Osteoblast (primary cell): ENCODE results near the gene CCDC6. TPM values are rescaled to one million over a fixed set of nuclear protein-coding genes. Genes with fewer than 3 reads are reported as not detected.
"Not testable (repeated sequence)": the region's sequence is repeated elsewhere in the genome, so short reads cannot be mapped to it uniquely, and the experiment has no call there.

ENCODE experiments used
- DNase-seq: peaks from one replicate; pipeline ENCODE4 v3.0.0; 2011; ENCODE audit warnings: low spot score, mixed read lengths; ENCODE audit not compliant: insufficient read length; ENCODE audit errors: missing footprints
- H2AFZ ChIP-seq: 2 replicates; pipeline ENCODE4 v1.6.0; 2011; ENCODE audit warnings: mild to moderate bottlenecking, low read length
- H3K27ac ChIP-seq: 2 replicates; pipeline ENCODE4 v1.5.1; 2011; ENCODE audit warnings: mild to moderate bottlenecking, low read depth, low read length, moderate library complexity
- H3K27me3 ChIP-seq: 2 replicates; pipeline ENCODE4 v1.6.0; 2012; ENCODE audit warnings: mild to moderate bottlenecking, control low read depth, inconsistent platforms, low read length, moderate library complexity; ENCODE audit not compliant: insufficient read depth
- H3K36me3 ChIP-seq: 2 replicates; pipeline ENCODE4 v1.5.1; 2011; ENCODE audit warnings: mild to moderate bottlenecking, low read length, control low read depth, moderate library complexity; ENCODE audit not compliant: insufficient read depth
- H3K4me1 ChIP-seq: 2 replicates; pipeline ENCODE4 v1.5.1; 2011; ENCODE audit warnings: mild to moderate bottlenecking, low read length, control low read depth, moderate library complexity; ENCODE audit not compliant: insufficient read depth
- H3K4me2 ChIP-seq: 2 replicates; pipeline ENCODE4 v1.6.0; 2011; ENCODE audit warnings: mild to moderate bottlenecking, low read length; ENCODE audit not compliant: insufficient read depth
- H3K4me3 ChIP-seq: fragments of 200-600 bp; sonication (generic); 3 replicates; pipeline ENCODE4 v1.5.1; 2012; ENCODE audit warnings: mild to moderate bottlenecking, low read length, inconsistent platforms; ENCODE audit not compliant: insufficient read depth
- H3K79me2 ChIP-seq: 2 replicates; pipeline ENCODE4 v1.6.0; 2012; ENCODE audit warnings: mild to moderate bottlenecking, low read length, control low read depth, inconsistent platforms; ENCODE audit not compliant: insufficient read depth
- H3K9me3 ChIP-seq: 2 replicates; pipeline ENCODE4 v1.5.1; 2011; ENCODE audit warnings: low read depth, low read length, control low read depth
- H4K20me1 ChIP-seq: 2 replicates; pipeline ENCODE4 v1.6.0; 2012; ENCODE audit warnings: mild to moderate bottlenecking, low read length, control low read depth; ENCODE audit not compliant: insufficient read depth
- CTCF ChIP-seq: IDR thresholded peaks from 2 replicates; pipeline ENCODE4 v1.5.1; 2011; ENCODE audit warnings: mild to moderate bottlenecking, low read depth, low read length, moderate library complexity; ENCODE audit errors: extremely low read depth
- total RNA-seq: library from RNA; depleted of rRNA; stranded (reverse); fragments of >200 nt; gene quantifications from 2 replicates; pipeline ENCODE4 v1.2.3, GENCODE V29; 2012

Gene CCDC6
- total RNA-seq, 1 donor: 51.8 TPM

- peaks cover 71% of the 10 kb centered on the region for H3K79me2 ChIP-seq
These were observed 27.4 kb downstream of the CCDC6 start for GRCh38 chr10:59878915-59879314.

DNA sequence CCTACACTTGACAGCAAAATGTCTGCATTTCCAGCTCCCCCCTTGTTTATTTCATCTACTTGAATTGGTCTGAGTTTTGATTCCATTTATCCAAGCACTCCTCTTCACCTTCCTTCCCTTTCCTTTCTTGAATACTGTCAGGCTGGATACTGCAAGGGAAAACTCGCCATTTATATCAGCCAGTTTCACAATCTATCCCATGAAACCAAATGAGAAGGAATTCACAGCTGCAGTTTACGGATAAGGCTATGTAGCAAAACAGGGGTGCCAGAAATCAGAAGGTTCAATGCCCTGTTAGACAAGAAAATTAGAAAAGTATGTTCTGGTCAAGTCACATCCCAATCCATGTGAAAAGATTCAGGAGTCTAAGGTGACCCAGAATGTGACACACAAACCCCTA, 28.1 kb downstream of the CCDC6 start:
- no peaks in the 10 kb centered on the region for H3K27me3 ChIP-seq
- peaks cover 70% of the 10 kb centered on the region for H3K79me2 ChIP-seq
- no peak for DNase-seq
- no peak overlapping the region for H3K4me3 ChIP-seq
- H3K4me2 ChIP-seq: no peak overlapping the region
- peaks cover 23% of the 10 kb centered on the region for H3K4me1 ChIP-seq
- H3K9me3 ChIP-seq: no peaks in the 10 kb centered on the region
- peak overlapping the region; percentile 71 for H3K27ac ChIP-seq
- no peaks in the 10 kb centered on the region for H4K20me1 ChIP-seq
- no peak overlapping the region for H2AFZ ChIP-seq
- TF ChIP-seq CTCF: no peak
- no peaks in the 10 kb centered on the region for H3K36me3 ChIP-seq

More at GRCh38 chr10:59878915-59879314, 27.4 kb downstream of the CCDC6 start:
- H3K4me3 ChIP-seq: no peak overlapping the region
- H3K4me2 ChIP-seq: no peak overlapping the region
- H3K36me3 ChIP-seq: no peaks in the 10 kb centered on the region
- TF ChIP-seq CTCF: no peak
- no peaks in the 10 kb centered on the region for H3K27me3 ChIP-seq
- peaks cover 17% of the 10 kb centered on the region for H3K4me1 ChIP-seq
- no peak overlapping the region for H3K27ac ChIP-seq
- DNase-seq: no peak
- H2AFZ ChIP-seq: no peak overlapping the region
- peaks cover 6% of the 10 kb centered on the region for H4K20me1 ChIP-seq
- no peaks in the 10 kb centered on the region for H3K9me3 ChIP-seq

DNA sequence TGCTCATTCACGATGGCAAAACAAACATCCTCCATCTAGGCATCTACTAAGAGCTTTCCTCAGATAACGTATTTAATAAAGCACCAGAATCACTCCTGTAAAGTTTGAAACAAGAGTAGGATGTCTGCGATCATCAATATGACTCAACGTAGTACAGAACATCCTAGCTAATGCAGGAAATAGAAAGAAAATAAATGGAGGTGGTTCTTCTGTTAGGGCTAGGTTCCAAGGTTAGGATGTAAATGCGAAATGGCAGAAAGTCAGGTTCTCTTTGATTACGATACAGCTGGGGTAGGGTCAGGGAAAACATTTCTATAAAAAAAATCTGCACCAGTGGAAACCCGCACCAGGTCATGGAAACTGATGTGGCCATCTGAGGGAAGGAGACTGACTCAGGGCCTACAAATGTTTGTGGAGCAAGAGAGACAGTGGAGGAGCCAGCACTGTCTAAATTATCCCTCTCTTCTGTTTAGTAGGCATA, 29.1 kb downstream of the CCDC6 start:
- Histone ChIP-seq H3K4me2 (peak overlapping the region; percentile 27), H3K4me3 (peak overlapping the region; percentile 7), H3K79me2 (peaks cover 76% of the 10 kb centered on the region), H3K36me3 (no peaks in the 10 kb centered on the region), H3K9me3 (no peaks in the 10 kb centered on the region), H3K4me1 (peaks cover 30% of the 10 kb centered on the region), H4K20me1 (no peaks in the 10 kb centered on the region), H3K27me3 (no peaks in the 10 kb centered on the region), H3K27ac (peak overlapping the region; percentile 71), H2AFZ (no peak overlapping the region)
- DNase-seq: peak; percentile 91
- TF ChIP-seq CTCF: no peak

DNA sequence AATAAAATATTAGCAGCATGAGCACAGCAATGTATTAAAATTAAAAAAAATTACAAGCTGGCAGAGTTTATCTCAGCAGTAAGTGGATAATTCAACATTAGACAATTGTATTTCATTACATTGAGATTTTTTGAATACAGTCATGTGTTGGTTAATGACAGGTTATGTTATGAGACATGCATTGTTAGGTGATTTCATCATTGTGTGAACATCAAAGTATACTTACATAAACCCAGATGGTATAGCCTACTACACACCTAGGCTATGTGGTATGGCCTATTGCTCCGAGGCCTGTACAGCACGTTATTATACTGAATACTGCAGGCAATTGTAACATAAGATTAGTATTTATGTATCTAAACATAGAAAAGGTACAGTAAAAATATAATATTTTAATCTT, 29.7 kb downstream of the CCDC6 start:
- peaks cover 30% of the 10 kb centered on the region for H3K4me1 ChIP-seq
- no peaks in the 10 kb centered on the region for H4K20me1 ChIP-seq
- DNase-seq: no peak
- H2AFZ ChIP-seq: no peak overlapping the region
- peak overlapping the region; percentile 71 for H3K27ac ChIP-seq
- H3K36me3 ChIP-seq: no peaks in the 10 kb centered on the region
- no peaks in the 10 kb centered on the region for H3K27me3 ChIP-seq
- no peak for TF ChIP-seq CTCF
- H3K4me3 ChIP-seq: no peak overlapping the region
- H3K79me2 ChIP-seq: peaks cover 80% of the 10 kb centered on the region
- H3K4me2 ChIP-seq: peak overlapping the region; percentile 27
- H3K9me3 ChIP-seq: no peaks in the 10 kb centered on the region

DNA sequence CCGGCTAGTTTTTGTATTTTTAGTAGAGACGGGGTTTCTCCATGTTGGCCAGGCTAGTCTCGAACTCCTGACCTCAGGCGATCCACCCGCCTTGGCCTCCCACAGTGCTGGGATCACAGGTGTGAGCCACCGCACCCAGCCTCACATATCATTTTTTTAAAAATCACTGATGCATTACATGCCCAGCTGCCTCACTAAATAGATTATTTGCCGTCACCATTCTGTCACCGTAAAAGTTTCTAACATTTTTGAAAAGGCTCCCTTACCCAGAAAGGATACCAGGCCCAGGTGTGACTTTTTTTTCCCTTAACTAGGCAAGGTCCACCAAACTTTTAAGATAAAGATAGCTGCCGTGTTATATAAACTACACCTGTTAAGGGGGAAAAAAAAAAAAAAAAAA, 30.1 kb downstream of the CCDC6 start:
- not testable (repeated sequence) for H3K27me3 ChIP-seq, H3K36me3 ChIP-seq, DNase-seq, H3K4me3 ChIP-seq, H3K9me3 ChIP-seq, H2AFZ ChIP-seq, H4K20me1 ChIP-seq, H3K4me2 ChIP-seq
- Histone ChIP-seq H3K4me1 (peaks cover 30% of the 10 kb centered on the region), H3K79me2 (peaks cover 81% of the 10 kb centered on the region), H3K27ac (peak overlapping the region; percentile 71)
